Stomach (tissue), 4 donors: Measurements from ENCODE around the gene AMD1.

Experiments used
- CTCF ChIP-seq, 7 experiments: fragments of 450-650 bp in 4 of 7; fragments of 200-600 bp in 3 of 7; sonication (generic) in 3 of 7; IDR thresholded peaks; one replicate each; pipeline ENCODE4 v1.5.1; 2016 to 2019; ENCODE audit warnings: antibody characterized with exemption in 7 of 7, control low read depth in 2 of 7, mild to moderate bottlenecking in 1 of 7
- POLR2A ChIP-seq, 4 donors: fragments of 450-650 bp; IDR thresholded peaks; one replicate each; pipeline ENCODE4 v1.6.1; 2016; ENCODE audit warnings: antibody characterized with exemption in 4 of 4, control low read depth in 2 of 4, mild to moderate bottlenecking in 1 of 4, moderate library complexity in 1 of 4

- TF ChIP-seq CTCF (IDR thresholded peaks at IDR 0.05): no peak
- no peak for TF ChIP-seq POLR2A (IDR thresholded peaks at IDR 0.05)
These were observed 56.2 kb downstream of the AMD1 start for GRCh38 chr6:110930781-110931180.
